Measurements from ENCODE around the gene MKLN1. TPM values are rescaled to one million over a fixed set of nuclear protein-coding genes. Genes with fewer than 3 reads are reported as not detected.

Gene MKLN1
- total and polyA plus RNA-seq, 2 donors (not counting 1 experiment from before 2014, with no cell fraction given): 8.5 to 68.4 TPM

- H3K4me3 Mint-ChIP-seq: no peak overlapping the region
- no peak for DNase-seq
- Histone ChIP-seq H4K20me1 (ENCODE audit: control insufficient read depth, insufficient read depth, low read length, poor library complexity, severe bottlenecking) (no peaks in the 10 kb centered on the region), H3K9me3 (ENCODE audit: control extremely low read depth in 1 of 3, control insufficient read depth in 2 of 3, insufficient read depth in 1 of 3, low read length in 2 of 3) (no peaks in the 10 kb centered on the region), H3K9ac (ENCODE audit: low read length) (no peak overlapping the region), H3K4me1 (ENCODE audit: control insufficient read depth in 2 of 2, insufficient read depth in 2 of 2, low read length in 2 of 2) (peaks cover 6 to 9% of the 10 kb centered on the region in 2 donors), H2AFZ (ENCODE audit: insufficient read depth, low read depth, low read length, poor library complexity, severe bottlenecking) (no peak overlapping the region), H3K79me2 (ENCODE audit: control insufficient read depth, insufficient read depth, low read length) (no peaks in the 10 kb centered on the region), H3K4me2 (replicated peaks; ENCODE audit: low read depth, low read length, poor library complexity, severe bottlenecking) (no peak overlapping the region), H3K36me3 (replicated peaks in 1 of 2; ENCODE audit: control extremely low read depth in 1 of 2, control insufficient read depth in 1 of 2, extremely low read depth in 1 of 2, insufficient read depth in 2 of 2, low read length in 1 of 2) (peaks cover 2 to 14% of the 10 kb centered on the region in 2 experiments), H3K27me3 (replicated peaks in 1 of 4; ENCODE audit: control extremely low read depth in 1 of 4, control insufficient read depth in 3 of 4, insufficient read depth in 4 of 4, low read length in 3 of 4) (no peaks in the 10 kb centered on the region), H3K4me3 (ENCODE audit: control extremely low read depth in 1 of 5, extremely low read depth in 1 of 5, insufficient read depth in 1 of 5, low read depth in 2 of 5, low read length in 4 of 5) (no peak overlapping the region), H3K27ac (ENCODE audit: low read length in 2 of 2) (no peak overlapping the region)
- ChIA-PET CTCF (no interaction called here), POLR2A (no interaction called here)
- H3K27me3 Mint-ChIP-seq: no peaks in the 10 kb centered on the region
- no CpG with 5 or more reads among the region's 4 CpGs for WGBS (ENCODE audit: insufficient coverage)
- intact Hi-C loops (cut with micrococcal nuclease): no loop called here
- no peak for ATAC-seq (ENCODE audit: low read depth)
- no peaks in the 10 kb centered on the region for H3K9me3 Mint-ChIP-seq (ENCODE audit: insufficient read depth)
- H3K27ac Mint-ChIP-seq: no peak overlapping the region
- peaks cover 18% of the 10 kb centered on the region for H3K4me1 Mint-ChIP-seq
- TF ChIP-seq CTCF (IDR thresholded peaks at IDR 0.05) (no peak), EZH2 (IDR thresholded peaks at IDR 0.05; ENCODE audit: borderline replicate concordance, insufficient read depth, low read depth, low read length, poor library complexity, severe bottlenecking) (no peak)
Measured at GRCh38 chr7:131480384-131481315, 153.0 kb downstream of the MKLN1 start.

GRCh38 chr7:131482800-131483199 is 155.1 kb downstream of the MKLN1 start:
- CTCF ChIA-PET: interaction anchor here (0.6 to 2.5 kb wide), 2 partner anchors 17 to 1462 kb away, joined by 3 to 14 read pairs; no protein-coding TSS in a partner anchor
- H3K4me3 Mint-ChIP-seq: no peak overlapping the region
- WGBS (ENCODE audit: insufficient coverage): no CpG with 5 or more reads among the region's 2 CpGs

More at GRCh38 chr7:131482800-131483199, 155.1 kb downstream of the MKLN1 start:
- H3K36me3 ChIP-seq (replicated peaks in 1 of 2; ENCODE audit: control extremely low read depth in 1 of 2, control insufficient read depth in 1 of 2, extremely low read depth in 1 of 2, insufficient read depth in 2 of 2, low read length in 1 of 2): peaks cover 2 to 18% of the 10 kb centered on the region in 2 experiments
- peak overlapping the region in 1 of 2 donors; percentile 34 for H3K27ac ChIP-seq (ENCODE audit: low read length in 2 of 2)
- no peak overlapping the region for H2AFZ ChIP-seq (ENCODE audit: insufficient read depth, low read depth, low read length, poor library complexity, severe bottlenecking)
- TF ChIP-seq EZH2 (IDR thresholded peaks at IDR 0.05; ENCODE audit: borderline replicate concordance, insufficient read depth, low read depth, low read length, poor library complexity, severe bottlenecking): no peak
- TF ChIP-seq CTCF (IDR thresholded peaks at IDR 0.05): no peak
- Mint-ChIP-seq H3K27ac (no peak overlapping the region), H3K9me3 (ENCODE audit: insufficient read depth) (no peaks in the 10 kb centered on the region), H3K4me1 (peaks cover 18% of the 10 kb centered on the region), H3K27me3 (no peaks in the 10 kb centered on the region)
- no peaks in the 10 kb centered on the region for H3K79me2 ChIP-seq (ENCODE audit: control insufficient read depth, insufficient read depth, low read length)
- no peak overlapping the region for H3K4me3 ChIP-seq (ENCODE audit: control extremely low read depth in 1 of 5, extremely low read depth in 1 of 5, insufficient read depth in 1 of 5, low read depth in 2 of 5, low read length in 4 of 5)
- DNase-seq: no peak
- POLR2A ChIA-PET: no interaction called here
- ATAC-seq (ENCODE audit: low read depth): peak; percentile 17
- H4K20me1 ChIP-seq (ENCODE audit: control insufficient read depth, insufficient read depth, low read length, poor library complexity, severe bottlenecking): no peaks in the 10 kb centered on the region
- H3K27me3 ChIP-seq (replicated peaks in 1 of 4; ENCODE audit: control extremely low read depth in 1 of 4, control insufficient read depth in 3 of 4, insufficient read depth in 4 of 4, low read length in 3 of 4): no peaks in the 10 kb centered on the region
- no peak overlapping the region for H3K4me2 ChIP-seq (replicated peaks; ENCODE audit: low read depth, low read length, poor library complexity, severe bottlenecking)
- intact Hi-C loops (cut with micrococcal nuclease): no loop called here
- peaks cover 6 to 9% of the 10 kb centered on the region in 2 donors for H3K4me1 ChIP-seq (ENCODE audit: control insufficient read depth in 2 of 2, insufficient read depth in 2 of 2, low read length in 2 of 2)
- no peak overlapping the region for H3K9ac ChIP-seq (ENCODE audit: low read length)
- H3K9me3 ChIP-seq (ENCODE audit: control extremely low read depth in 1 of 3, control insufficient read depth in 2 of 3, insufficient read depth in 1 of 3, low read length in 2 of 3): no peaks in the 10 kb centered on the region

Measured in B cell (primary cell).